Left ventricle myocardium inferior (tissue), 1 donor: ENCODE data around the gene ZNF385B. TPM values are rescaled to one million over a fixed set of nuclear protein-coding genes. Genes with fewer than 3 reads are reported as not detected.

Experiments
- DNase-seq: peaks from one replicate; pipeline ENCODE4 v3.0.0-alpha.2; 2020
- H3K27ac ChIP-seq: fragments of 200-600 bp; replicated peaks from 2 replicates; pipeline ENCODE4 v1.8.0; 2021
- H3K27me3 ChIP-seq: fragments of 200-600 bp; 2 replicates; pipeline ENCODE4 v1.8.0; 2021; ENCODE audit warnings: low read depth
- H3K36me3 ChIP-seq: fragments of 200-600 bp; 2 replicates; pipeline ENCODE4 v1.8.0; 2021
- H3K4me1 ChIP-seq: fragments of 200-600 bp; 2 replicates; pipeline ENCODE4 v1.8.0; 2021
- H3K4me3 ChIP-seq: fragments of 200-600 bp; 2 replicates; pipeline ENCODE4 v1.8.0; 2021; ENCODE audit warnings: mild to moderate bottlenecking, moderate library complexity
- H3K9me3 ChIP-seq: fragments of 200-600 bp; replicated peaks from 2 replicates; pipeline ENCODE4 v1.8.0; 2021
- CTCF ChIP-seq: fragments of 200-600 bp; IDR thresholded peaks from 2 replicates; pipeline ENCODE4 v1.8.0; 2021; ENCODE audit warnings: antibody characterized with exemption, mild to moderate bottlenecking, borderline replicate concordance
- intact Hi-C: fragments of 100-400 bp; cut with micrococcal nuclease; formaldehyde crosslinking; loops from one replicate; pipeline ENCODE4 v1.11.0; 2022
- total RNA-seq: library from RNA; stranded (reverse); fragmentation: NEBNext Ultra II Directional; extraction: Animal tissue kit (Norgen Biotek cat#: 25700); gene quantifications from one replicate; pipeline ENCODE4 v1.2.1, GENCODE V29; 2021
- donor health status: DM: no; HTN: yes; CAD: no; lungs with severe emphysema.

ZNF385B gene
- total RNA-seq, 1 donor from 2014 or later: 0.14 TPM

DNA sequence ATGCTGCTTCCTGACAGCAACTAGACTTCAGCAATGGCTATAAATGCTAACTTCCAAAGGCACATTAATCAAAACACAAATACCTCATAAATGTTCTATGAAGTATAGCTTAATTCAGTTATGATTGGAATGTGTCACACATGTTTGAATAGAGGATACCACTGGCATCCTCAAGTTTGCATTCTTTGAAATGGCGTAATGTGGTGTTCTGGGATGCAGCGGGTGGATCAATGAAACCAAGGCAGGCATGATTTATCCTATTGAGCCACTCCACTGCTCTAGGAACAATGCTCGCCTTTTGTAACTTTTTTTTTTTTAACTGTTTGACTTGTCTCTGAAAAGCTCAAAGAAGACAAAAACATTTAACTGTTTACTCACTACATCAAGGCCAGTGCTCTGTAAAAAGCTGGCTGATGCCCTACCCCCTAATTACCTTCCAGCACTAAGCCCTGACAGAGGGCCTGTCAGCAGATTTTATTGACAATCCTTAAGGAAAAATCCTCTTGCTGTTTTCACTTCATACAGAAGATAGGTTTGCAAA is 318.0 kb downstream of the ZNF385B start:
- DNase-seq: no peak
- H3K27me3 ChIP-seq: peaks cover under 1% of the 10 kb centered on the region
- no peaks in the 10 kb centered on the region for H3K4me1 ChIP-seq
- no peak overlapping the region for H3K4me3 ChIP-seq
- no peak overlapping the region for H3K27ac ChIP-seq
- no peak for TF ChIP-seq CTCF
- intact Hi-C loops: no loop called here
- H3K9me3 ChIP-seq: peaks cover 11% of the 10 kb centered on the region
- no peaks in the 10 kb centered on the region for H3K36me3 ChIP-seq

GRCh38 chr2:179541586-179541985 is 319.8 kb downstream of the ZNF385B start:
- Histone ChIP-seq H3K36me3 (no peaks in the 10 kb centered on the region), H3K9me3 (peaks cover 11% of the 10 kb centered on the region), H3K4me3 (no peak overlapping the region), H3K27ac (no peak overlapping the region), H3K27me3 (no peaks in the 10 kb centered on the region), H3K4me1 (no peaks in the 10 kb centered on the region)
- TF ChIP-seq CTCF: no peak
- no peak for DNase-seq
- intact Hi-C loops: no loop called here

DNA sequence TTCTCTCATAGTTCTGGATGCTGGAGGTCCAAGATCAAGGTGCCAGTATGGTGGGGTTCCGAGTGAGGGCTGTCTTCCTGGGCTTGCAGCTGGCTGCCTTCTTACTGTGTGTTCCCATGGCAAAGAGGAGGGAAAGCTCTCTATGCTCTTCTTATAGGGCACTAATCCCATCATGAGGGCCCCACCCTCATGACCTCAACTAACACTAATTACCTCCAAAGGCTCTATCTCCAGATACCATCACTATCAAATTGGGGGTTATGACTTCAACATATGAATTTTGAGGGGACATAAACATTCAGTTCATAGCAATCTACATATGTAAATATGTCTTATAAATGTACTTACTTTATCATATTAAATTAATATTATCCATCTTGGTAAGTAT is 322.3 kb downstream of the ZNF385B start:
- peaks cover 11% of the 10 kb centered on the region for H3K9me3 ChIP-seq
- H3K27me3 ChIP-seq: no peaks in the 10 kb centered on the region
- no peak for DNase-seq
- intact Hi-C loops: no loop called here
- no peaks in the 10 kb centered on the region for H3K36me3 ChIP-seq
- H3K4me3 ChIP-seq: no peak overlapping the region
- no peak overlapping the region for H3K27ac ChIP-seq
- TF ChIP-seq CTCF: no peak
- no peaks in the 10 kb centered on the region for H3K4me1 ChIP-seq

GRCh38 chr2:179538406-179539123 is 322.8 kb downstream of the ZNF385B start:
- H3K27ac ChIP-seq: no peak overlapping the region

GRCh38 chr2:179536185-179536584 is 325.2 kb downstream of the ZNF385B start:
- no peak for TF ChIP-seq CTCF
- Histone ChIP-seq H3K4me3 (no peak overlapping the region), H3K27me3 (no peaks in the 10 kb centered on the region), H3K27ac (no peak overlapping the region), H3K36me3 (no peaks in the 10 kb centered on the region), H3K4me1 (no peaks in the 10 kb centered on the region), H3K9me3 (peaks cover 11% of the 10 kb centered on the region)
- no peak for DNase-seq
- intact Hi-C loops: no loop called here

More at GRCh38 chr2:179538406-179539123, 322.8 kb downstream of the ZNF385B start:
- intact Hi-C loops: no loop called here
- H3K9me3 ChIP-seq: peaks cover 11% of the 10 kb centered on the region
- no peaks in the 10 kb centered on the region for H3K4me1 ChIP-seq
- no peak for DNase-seq
- no peaks in the 10 kb centered on the region for H3K36me3 ChIP-seq
- no peaks in the 10 kb centered on the region for H3K27me3 ChIP-seq
- no peak for TF ChIP-seq CTCF
- no peak overlapping the region for H3K4me3 ChIP-seq
